SH-SY5Y (cell line): ENCODE data around the gene ANKRD55.

Experiments used
- GATA2 ChIP-seq: IDR thresholded peaks from 2 replicates; pipeline ENCODE4 v1.6.1; 2011; ENCODE audit warnings: mild to moderate bottlenecking, low read depth, low read length
- GATA3 ChIP-seq: IDR thresholded peaks from 2 replicates; pipeline ENCODE4 v1.6.1; 2011; ENCODE audit warnings: low read depth, mild to moderate bottlenecking, low read length, moderate library complexity

The ANKRD55 gene

GRCh38 chr5:56091664-56092063, 141.5 kb downstream of the ANKRD55 start:
- peak; percentile 90 for TF ChIP-seq GATA2
- peak; percentile 95 for TF ChIP-seq GATA3

GRCh38 chr5:56090793-56091460, 142.2 kb downstream of the ANKRD55 start:
- TF ChIP-seq GATA3 (no peak), GATA2 (no peak)

- TF ChIP-seq GATA2, result no peak
- TF ChIP-seq GATA3, result no peak
Measured at GRCh38 chr5:56088967-56089829, 143.9 kb downstream of the ANKRD55 start.

- TF ChIP-seq GATA2 (no peak), GATA3 (no peak)
Measured at GRCh38 chr5:56088431-56088949, 144.6 kb downstream of the ANKRD55 start.

DNA sequence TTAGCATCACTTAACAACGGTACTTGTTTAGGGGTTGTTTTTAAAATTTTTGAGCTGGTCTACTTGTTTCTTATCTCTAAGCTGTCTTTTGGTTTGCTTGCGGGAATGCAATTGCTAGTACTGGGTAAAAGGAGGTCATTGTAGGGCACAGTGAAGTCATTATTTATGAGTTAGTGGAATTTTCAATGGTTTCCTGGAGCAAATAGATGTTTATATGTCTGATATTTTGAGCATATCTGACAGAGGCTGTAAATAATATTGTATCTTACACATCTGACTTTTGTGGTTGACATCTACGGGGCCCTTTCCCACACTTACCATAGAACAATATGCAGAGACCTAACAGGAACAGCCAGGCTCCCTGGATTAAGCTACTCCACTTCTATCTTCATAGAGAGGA, 147.9 kb downstream of the ANKRD55 start:
- TF ChIP-seq GATA3 (no peak), GATA2 (no peak)

DNA sequence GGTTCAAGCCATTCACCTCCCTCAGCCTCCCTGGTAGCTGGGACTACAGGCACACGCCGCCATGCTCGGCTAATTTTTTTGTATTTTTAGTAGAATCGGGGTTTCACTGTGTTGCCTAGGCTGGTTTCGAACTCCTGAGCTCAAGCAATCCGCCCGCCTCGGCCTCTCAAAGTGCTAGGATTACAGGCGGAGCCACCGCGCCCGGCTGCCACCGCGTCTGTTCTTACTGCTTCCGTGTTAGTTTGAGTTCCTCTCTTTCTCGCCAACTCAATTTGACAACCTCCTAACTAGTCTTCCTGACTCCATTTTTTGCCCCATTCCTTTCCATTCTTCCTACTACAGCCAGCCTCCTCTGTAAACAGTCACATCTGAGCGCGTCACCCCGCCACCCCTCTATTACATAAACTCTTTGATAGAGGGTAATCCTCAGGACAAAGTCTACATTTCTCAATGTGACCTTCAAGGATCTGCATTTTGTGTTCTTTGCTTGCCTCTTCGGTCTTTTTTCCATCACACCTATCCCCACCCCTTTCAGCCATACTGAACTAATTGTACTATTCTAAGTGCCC, 149.8 kb downstream of the ANKRD55 start:
- TF ChIP-seq GATA3, result no peak
- TF ChIP-seq GATA2, result no peak

- no peak for TF ChIP-seq GATA2
- no peak for TF ChIP-seq GATA3
Measured at GRCh38 chr5:56080375-56081052, 152.6 kb downstream of the ANKRD55 start.

DNA sequence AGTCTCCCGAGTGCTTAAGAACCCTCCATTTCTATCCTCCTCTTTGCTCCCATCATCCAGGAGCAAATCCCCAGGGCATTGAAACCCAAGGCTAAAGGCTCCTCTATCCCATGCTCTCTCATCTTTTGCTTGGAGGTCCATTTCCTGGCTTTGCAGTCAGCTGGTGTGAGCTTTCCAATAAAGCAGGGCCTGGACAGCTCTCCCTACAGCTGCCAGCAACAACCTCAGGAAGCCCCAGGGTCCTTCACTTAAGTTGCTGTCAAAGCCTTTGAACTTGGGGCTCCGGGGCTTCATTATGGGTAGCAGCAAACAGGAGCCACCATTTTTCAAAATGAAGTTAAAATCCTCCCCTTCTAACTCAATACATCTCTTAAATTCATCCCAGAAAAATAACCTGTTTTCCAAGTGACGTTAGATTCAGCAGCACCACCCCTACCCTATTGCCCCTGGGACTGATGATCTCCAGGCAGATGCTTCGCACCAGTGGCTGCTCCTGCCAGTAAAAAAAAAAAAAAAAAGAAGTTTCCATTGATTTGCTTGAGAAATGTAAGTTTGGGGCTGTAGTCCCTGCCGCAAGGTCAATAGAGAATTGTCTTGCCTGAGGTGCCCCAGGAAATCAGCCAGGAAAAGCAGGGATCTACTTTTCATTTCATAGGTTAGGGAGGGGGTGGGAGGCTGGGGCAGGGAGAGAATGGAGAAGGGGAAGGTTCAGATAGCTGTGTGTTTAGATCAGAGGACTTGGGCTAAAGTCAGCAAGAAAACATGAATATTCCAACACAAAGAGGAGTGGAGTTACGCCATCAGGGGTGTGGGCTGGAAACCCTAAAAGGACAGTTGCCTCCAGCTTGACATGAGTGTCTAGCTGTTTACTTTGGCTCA, 154.6 kb downstream of the ANKRD55 start:
- TF ChIP-seq GATA3 (no peak), GATA2 (no peak)

GRCh38 chr5:56077796-56078233, 155.3 kb downstream of the ANKRD55 start:
- TF ChIP-seq GATA2 (no peak), GATA3 (no peak)

GRCh38 chr5:56076486-56076885, 156.6 kb downstream of the ANKRD55 start:
- TF ChIP-seq GATA3, result no peak
- no peak for TF ChIP-seq GATA2

DNA sequence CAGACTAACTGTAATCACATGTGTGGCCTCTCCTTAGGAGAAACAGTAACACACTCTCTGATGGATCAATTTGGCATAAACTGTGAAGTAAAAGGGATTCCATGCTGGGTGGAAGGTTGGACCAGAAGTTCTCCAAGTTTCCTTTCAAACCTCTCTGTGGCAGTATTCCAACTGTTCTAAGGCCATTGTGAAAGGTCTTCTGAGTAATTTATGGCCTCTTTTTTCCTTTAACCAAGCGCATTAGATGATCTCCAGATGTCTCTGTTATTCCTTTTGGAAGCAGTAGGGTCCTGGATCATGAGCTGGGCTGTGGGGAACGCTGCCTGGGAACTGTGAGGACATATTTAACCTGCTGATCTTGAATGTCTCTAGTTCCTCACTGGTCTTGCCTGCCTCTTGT, 157.8 kb downstream of the ANKRD55 start:
- TF ChIP-seq GATA2 (no peak), GATA3 (no peak)

- no peak for TF ChIP-seq GATA3
- no peak for TF ChIP-seq GATA2
Measured at GRCh38 chr5:56072863-56073766, 160.0 kb downstream of the ANKRD55 start.

- TF ChIP-seq GATA2 (no peak), GATA3 (no peak)
Measured at GRCh38 chr5:56071470-56071869, 161.7 kb downstream of the ANKRD55 start.
